Muscle of leg (tissue), 16 donors: ENCODE results near the gene UBQLN1. TPM values are rescaled to one million over a fixed set of nuclear protein-coding genes. Genes with fewer than 3 reads are reported as not detected.
"Not testable (repeated sequence)": the region's sequence is repeated elsewhere in the genome, so short reads cannot be mapped to it uniquely, and the experiment has no call there.

Source experiments
- DNase-seq: peaks from one replicate; pipeline ENCODE4 v3.0.0; 2013
- H3K27ac ChIP-seq: one replicate; pipeline ENCODE4 v1.5.1; 2013; ENCODE audit warnings: mild to moderate bottlenecking, low read length, control low read depth
- H3K27me3 ChIP-seq: one replicate; pipeline ENCODE4 v1.6.1; 2013; ENCODE audit warnings: low read length; ENCODE audit not compliant: control insufficient read depth, insufficient read depth
- H3K36me3 ChIP-seq: one replicate; pipeline ENCODE4 v1.6.1; 2013; ENCODE audit warnings: low read length; ENCODE audit not compliant: control insufficient read depth, insufficient read depth
- H3K4me1 ChIP-seq: one replicate; pipeline ENCODE4 v1.6.1; 2013; ENCODE audit warnings: low read length; ENCODE audit not compliant: control insufficient read depth, insufficient read depth
- H3K4me3 ChIP-seq: one replicate; pipeline ENCODE4 v1.5.1; 2013; ENCODE audit warnings: low read length, control low read depth
- H3K9me3 ChIP-seq: replicated peaks from 2 replicates; pipeline ENCODE4 v1.6.1; 2013; ENCODE audit warnings: low read depth, low read length; ENCODE audit not compliant: control insufficient read depth
- WGBS: methylation state at CpG from one replicate; pipeline ENCODE4 v1.1.5; 2013; ENCODE audit warnings: missing lambda C conversion rate; ENCODE audit not compliant: insufficient coverage; 5-methylcytosine and 5-hydroxymethylcytosine counted together
- long read RNA-seq, 11 donors: transcript quantifications; one replicate each; lab custom pipeline, GENCODE V29; 2026
- polyA plus RNA-seq, 8 donors: library from polyadenylated mRNA; unstranded; fragments of 120-200 nt; gene quantifications; one replicate each; pipeline versions ENCODE4 v1.2.1 to v1.2.3, GENCODE V29; 2013; ENCODE audit warnings: inconsistent platforms in 1 of 8, low replicate concordance in 1 of 8; ENCODE audit not compliant: insufficient read length in 8 of 8, insufficient read depth in 1 of 8
- total RNA-seq: library from RNA; stranded (reverse); fragments of 120-200 nt; gene quantifications from one replicate; pipeline ENCODE4 v1.2.4, GENCODE V29; 2013

UBQLN1 gene
- 59.4 TPM for total RNA-seq
- 10 to 100 TPM; 56.3 to 81.8 (median 68.1) TPM for polyA plus RNA-seq
- long read RNA-seq, donor 1, full-length matches to known transcripts = 7 of 7 reads
- long read RNA-seq, donor 1, partial matches to known transcripts = 0 of 7 reads
- long read RNA-seq, donor 1, other reads (novel, unspliced or antisense) = 0 of 7 reads
- long read RNA-seq, donor 2, full-length matches to known transcripts = 1 of 1 reads
- long read RNA-seq, donor 2, partial matches to known transcripts = 0 of 1 reads
- long read RNA-seq, donor 2, other reads (novel, unspliced or antisense) = 0 of 1 reads
- long read RNA-seq, donor 3, full-length matches to known transcripts = 18 of 23 reads
- long read RNA-seq, donor 3, partial matches to known transcripts = 5 of 23 reads
- long read RNA-seq, donor 3, other reads (novel, unspliced or antisense) = 0 of 23 reads
- long read RNA-seq, donor 4, full-length matches to known transcripts = 5 of 18 reads
- long read RNA-seq, donor 4, partial matches to known transcripts = 13 of 18 reads
- long read RNA-seq, donor 4, other reads (novel, unspliced or antisense) = 0 of 18 reads
- long read RNA-seq, donor 5, full-length matches to known transcripts = 27 of 83 reads
- long read RNA-seq, donor 5, partial matches to known transcripts = 56 of 83 reads
- long read RNA-seq, donor 5, other reads (novel, unspliced or antisense) = 0 of 83 reads
- long read RNA-seq, donor 6, full-length matches to known transcripts = 15 of 25 reads
- long read RNA-seq, donor 6, partial matches to known transcripts = 10 of 25 reads
- long read RNA-seq, donor 6, other reads (novel, unspliced or antisense) = 0 of 25 reads
- long read RNA-seq, donor 7, full-length matches to known transcripts = 13 of 23 reads
- long read RNA-seq, donor 7, partial matches to known transcripts = 10 of 23 reads
- long read RNA-seq, donor 7, other reads (novel, unspliced or antisense) = 0 of 23 reads
- long read RNA-seq, donor 8, full-length matches to known transcripts = 12 of 17 reads
- long read RNA-seq, donor 8, partial matches to known transcripts = 5 of 17 reads
- long read RNA-seq, donor 8, other reads (novel, unspliced or antisense) = 0 of 17 reads
- long read RNA-seq, donor 9, full-length matches to known transcripts = 10 of 10 reads
- long read RNA-seq, donor 9, partial matches to known transcripts = 0 of 10 reads
- long read RNA-seq, donor 9, other reads (novel, unspliced or antisense) = 0 of 10 reads
- long read RNA-seq, donor 10, full-length matches to known transcripts = 15 of 22 reads
- long read RNA-seq, donor 10, partial matches to known transcripts = 7 of 22 reads
- long read RNA-seq, donor 10, other reads (novel, unspliced or antisense) = 0 of 22 reads
- long read RNA-seq, donor 11, full-length matches to known transcripts = 5 of 5 reads
- long read RNA-seq, donor 11, partial matches to known transcripts = 0 of 5 reads
- long read RNA-seq, donor 11, other reads (novel, unspliced or antisense) = 0 of 5 reads

DNA sequence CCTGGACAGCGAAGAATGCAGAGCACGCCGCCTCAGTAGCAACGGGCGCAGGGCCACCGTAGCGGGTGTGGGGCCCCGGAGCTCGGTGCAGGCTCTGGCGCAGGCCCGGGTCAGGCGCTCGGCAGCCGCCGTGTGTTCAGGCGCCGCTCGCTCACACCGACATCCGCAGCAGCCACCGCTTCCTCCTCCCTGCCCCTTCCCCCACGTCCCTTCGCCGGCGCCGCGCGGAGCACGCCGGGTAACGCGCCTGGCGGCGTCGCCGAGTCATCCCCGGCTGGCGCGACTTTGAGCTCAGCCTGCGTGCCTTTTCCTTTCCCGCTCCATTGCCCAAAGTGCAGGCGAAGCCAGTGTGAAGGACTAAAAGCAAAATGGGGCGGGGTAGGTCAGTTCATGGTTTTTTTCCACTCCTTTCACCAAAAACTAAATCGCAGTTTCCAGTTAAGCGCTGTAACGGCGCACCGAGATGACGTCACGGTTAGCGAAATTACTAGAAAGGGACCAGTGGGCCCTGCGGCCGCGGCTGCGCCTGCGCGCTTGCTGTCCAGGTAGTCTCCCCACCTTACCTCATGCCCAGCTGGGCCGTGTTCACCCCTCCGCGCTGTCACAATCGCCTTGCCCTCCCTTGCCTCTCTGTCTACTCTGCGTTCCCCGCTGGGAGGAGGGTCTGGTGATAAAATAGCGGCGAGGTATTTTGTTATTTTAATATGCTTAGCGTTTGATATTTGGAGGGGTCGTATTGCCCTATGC is at the start of gene UBQLN1:
Gene UBQLN1 (minus strand): TSS at position 191 of the 747 bp plus-strand sequence. CDS start 279 bp downstream, outside the sequence.
- 0% methylated on average over 41 of the region's 67 CpGs for WGBS
- no peaks in the 10 kb centered on the region for H3K4me1 ChIP-seq
- peak within 1 kb of the TSS; percentile 97 for H3K4me3 ChIP-seq
- H3K27me3 ChIP-seq = no peaks in the 10 kb centered on the region
- peak; percentile 98 for DNase-seq
- H3K9me3 ChIP-seq = peaks cover 3% of the 10 kb centered on the region
- H3K36me3 ChIP-seq = no peaks in the 10 kb centered on the region
- peak within 1 kb of the TSS; percentile 99 for H3K27ac ChIP-seq

DNA sequence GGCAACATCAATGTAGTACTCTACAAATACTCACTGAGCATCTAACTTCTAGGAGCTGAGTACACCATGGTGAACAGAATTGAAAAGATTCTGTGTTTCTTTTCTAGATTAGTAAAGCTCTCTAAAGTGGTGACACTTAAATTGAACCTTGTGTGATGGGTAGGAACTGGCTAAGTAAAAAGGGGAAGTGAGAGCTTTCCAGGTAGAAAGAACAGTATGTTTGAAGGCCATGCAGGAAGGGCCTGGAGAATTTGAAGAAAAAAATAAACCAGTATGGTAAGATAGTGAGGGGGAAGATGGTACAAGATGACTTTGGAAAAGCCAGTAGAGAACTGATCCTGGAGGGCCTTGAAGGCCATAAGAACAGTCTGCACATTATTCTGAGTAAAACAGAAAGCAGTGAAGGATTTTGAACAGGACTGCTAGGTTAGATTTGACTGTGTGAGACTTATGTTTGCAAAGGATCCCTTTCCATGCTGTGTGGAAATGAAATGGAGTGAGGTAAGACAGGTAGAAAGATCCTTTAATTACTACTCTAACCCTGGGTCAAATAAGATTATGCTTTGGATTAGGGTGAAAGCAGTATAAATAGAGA is 46.7 kb upstream of the UBQLN1 start:
- Histone ChIP-seq H3K4me1 (no peaks in the 10 kb centered on the region), H3K4me3 (no peak overlapping the region), H3K27me3 (no peaks in the 10 kb centered on the region), H3K27ac (no peak overlapping the region), H3K36me3 (no peaks in the 10 kb centered on the region), H3K9me3 (no peaks in the 10 kb centered on the region)
- DNase-seq = no peak

GRCh38 chr9:83749706-83750105 is 41.9 kb upstream of the UBQLN1 start:
- H3K9me3 ChIP-seq = no peaks in the 10 kb centered on the region
- H3K36me3 ChIP-seq = no peaks in the 10 kb centered on the region
- H3K4me3 ChIP-seq = no peak overlapping the region
- H3K4me1 ChIP-seq = no peaks in the 10 kb centered on the region
- no CpG with 5 or more reads among the region's 3 CpGs for WGBS
- H3K27ac ChIP-seq = no peak overlapping the region
- no peak for DNase-seq
- H3K27me3 ChIP-seq = no peaks in the 10 kb centered on the region

DNA sequence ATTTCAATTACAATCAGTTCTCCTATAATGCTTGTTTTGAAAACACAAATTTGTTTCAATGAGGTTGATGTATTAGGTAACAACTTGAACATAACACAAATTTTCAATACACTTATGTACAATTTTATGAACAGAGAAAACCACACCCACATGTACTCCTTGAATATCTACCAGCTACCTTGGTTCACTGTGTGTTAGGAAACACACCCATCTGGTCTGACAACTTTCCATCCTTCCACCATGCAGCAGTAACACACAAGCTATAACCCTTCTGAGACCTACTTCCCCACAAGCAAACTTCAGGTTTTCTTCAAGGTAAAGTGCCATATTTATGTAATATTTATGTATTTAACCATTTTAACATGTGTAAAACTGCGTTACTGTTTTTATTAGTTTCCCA is 36.4 kb upstream of the UBQLN1 start:
- Histone ChIP-seq H3K4me3 (no peak overlapping the region), H3K4me1 (no peaks in the 10 kb centered on the region), H3K9me3 (no peaks in the 10 kb centered on the region), H3K27ac (no peak overlapping the region), H3K36me3 (no peaks in the 10 kb centered on the region), H3K27me3 (no peaks in the 10 kb centered on the region)
- no peak for DNase-seq
- WGBS = no CpG with 5 or more reads among the region's 1 CpG

DNA sequence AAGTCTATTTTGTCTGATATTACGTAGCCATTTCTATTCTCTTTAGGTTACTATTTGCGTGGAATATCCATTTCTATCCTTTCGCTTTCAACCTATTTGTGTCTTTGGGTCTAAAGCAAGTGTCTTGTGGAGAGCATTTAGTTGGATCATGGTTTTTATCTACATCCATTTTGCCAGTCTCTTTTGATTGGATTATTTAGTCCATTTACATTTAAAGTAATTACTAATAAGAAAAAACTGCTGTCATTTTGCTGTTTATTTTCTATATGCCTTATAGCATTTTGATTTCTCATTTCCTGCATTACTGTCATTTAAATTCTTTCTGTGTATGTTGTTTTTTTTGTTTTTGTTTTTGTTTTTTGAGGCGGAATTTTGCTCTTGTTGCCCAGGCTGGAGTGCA is 26.0 kb upstream of the UBQLN1 start:
- no peak for DNase-seq
- H3K36me3 ChIP-seq = no peaks in the 10 kb centered on the region
- H3K9me3 ChIP-seq = no peaks in the 10 kb centered on the region
- H3K27ac ChIP-seq = no peak overlapping the region
- H3K4me1 ChIP-seq = no peaks in the 10 kb centered on the region
- H3K27me3 ChIP-seq = no peaks in the 10 kb centered on the region
- no CpG with 5 or more reads among the region's 4 CpGs for WGBS
- H3K4me3 ChIP-seq = no peak overlapping the region

- not testable (repeated sequence) for H3K4me1 ChIP-seq, H3K27ac ChIP-seq, DNase-seq, H3K9me3 ChIP-seq, H3K27me3 ChIP-seq, H3K36me3 ChIP-seq, H3K4me3 ChIP-seq
- WGBS = no CpG with 5 or more reads among the region's 22 CpGs
Observed at GRCh38 chr9:83728591-83729368, 21.0 kb upstream of the UBQLN1 start.

GRCh38 chr9:83724436-83724835 is 16.7 kb upstream of the UBQLN1 start:
- no peak overlapping the region for H3K4me3 ChIP-seq
- H3K4me1 ChIP-seq = no peaks in the 10 kb centered on the region
- no peaks in the 10 kb centered on the region for H3K27me3 ChIP-seq
- H3K36me3 ChIP-seq = no peaks in the 10 kb centered on the region
- no peaks in the 10 kb centered on the region for H3K9me3 ChIP-seq
- H3K27ac ChIP-seq = no peak overlapping the region
- DNase-seq = no peak

DNA sequence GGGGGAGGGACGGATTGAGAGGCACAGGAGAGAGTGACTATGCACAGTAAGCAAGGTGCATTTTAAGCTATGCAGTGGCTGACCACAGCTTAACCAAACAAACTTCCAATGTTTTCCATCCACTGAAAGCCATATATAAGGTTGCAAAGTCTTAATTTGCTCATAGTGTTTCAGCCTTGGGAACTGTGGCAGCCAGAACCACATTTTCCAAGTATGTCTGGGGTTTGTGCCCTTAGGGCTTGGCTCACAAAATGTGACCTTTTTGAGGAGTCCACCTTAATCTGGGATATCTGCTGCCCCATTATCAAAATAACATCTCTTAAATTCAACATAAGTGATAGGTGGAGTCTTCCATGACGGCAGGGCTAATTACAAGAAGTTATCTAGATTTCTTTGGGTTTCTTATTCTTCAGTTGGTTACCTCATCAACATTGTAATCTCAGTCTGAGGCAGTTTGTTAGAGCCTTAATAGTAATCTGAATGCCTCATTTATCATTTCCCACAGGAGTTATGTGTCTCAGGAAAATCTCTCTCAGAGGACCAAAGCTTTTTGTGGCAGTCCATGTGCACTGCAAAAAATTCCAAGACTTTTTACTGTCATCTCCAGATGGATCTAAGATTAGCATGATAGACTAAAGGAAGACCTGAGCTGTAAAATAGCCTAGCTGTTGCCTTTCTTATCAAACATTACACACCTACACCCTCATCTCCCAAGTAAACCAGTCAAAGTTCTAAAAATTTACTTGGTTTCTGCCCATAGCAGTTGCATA is 15.2 kb upstream of the UBQLN1 start:
- no peaks in the 10 kb centered on the region for H3K4me1 ChIP-seq
- no peaks in the 10 kb centered on the region for H3K9me3 ChIP-seq
- no peak overlapping the region for H3K27ac ChIP-seq

More for the DNA sequence above, 15.2 kb upstream of the UBQLN1 start:
- H3K4me3 ChIP-seq = no peak overlapping the region
- H3K27me3 ChIP-seq = no peaks in the 10 kb centered on the region
- WGBS = no CpG with 5 or more reads among the region's 2 CpGs
- no peaks in the 10 kb centered on the region for H3K36me3 ChIP-seq
- DNase-seq = no peak
